HepG2 (cell line): ENCODE measurements around the gene TNFRSF18.

Experiments
- KDM1A ChIP-seq: IDR thresholded peaks from 2 replicates; pipeline ENCODE4 v1.6.1; 2016; ENCODE audit warnings: missing compliant biosample characterization
- NR2C2 ChIP-seq: sonication (generic); formaldehyde crosslinking; IDR thresholded peaks from 2 replicates; pipeline ENCODE4 v1.4.0; 2020; ENCODE audit warnings: missing genetic modification reagents, mild to moderate bottlenecking, moderate library complexity, borderline replicate concordance
- RAD21 ChIP-seq: fragments of 450-650 bp; formaldehyde crosslinking; IDR thresholded peaks from 2 replicates; pipeline ENCODE4 v1.5.0; 2020; ENCODE audit warnings: mild to moderate bottlenecking
- ZNF546 ChIP-seq: sonication (generic); formaldehyde crosslinking; conservative IDR thresholded peaks from 2 replicates; pipeline ENCODE4 v1.8.1; 2023; ENCODE audit warnings: mild to moderate bottlenecking, missing genetic modification reagents

- TF ChIP-seq KDM1A (CRISPR knock-in tag) (no peak), RAD21 (no peak), ZNF546 (no peak), NR2C2 (CRISPR knock-in tag) (no peak)
Observed at GRCh38 chr1:1173793-1174415, 32.5 kb downstream of the TNFRSF18 start, which contains the start of gene TTLL10.
